HEK293 (cell line): ENCODE results near the gene ANXA1.
A peak's percentile ranks its signal among the peaks of the same experiment; 100 is the strongest.

ENCODE experiments used
- CTCF ChIA-PET: fragments of 350-600 bp; formaldehyde crosslinking; extraction: SDS; loops from one replicate; lab custom pipeline; 2021; ENCODE audit warnings: antibody characterized with exemption; lab: Yijun Ruan, JAX
- POLR2A ChIA-PET: fragments of 300-600 bp; formaldehyde crosslinking; extraction: SDS; loops from one replicate; lab custom pipeline; 2020; ENCODE audit warnings: antibody characterized with exemption, inconsistent platforms; lab: Yijun Ruan, JAX
- H3K27ac ChIP-seq: fragments of 200-500 bp; sonication (Bioruptor generic); 2 replicates; pipeline ENCODE4 v1.5.1; 2014; ENCODE audit warnings: low read depth, low read length, control low read depth, inconsistent platforms; ENCODE audit errors: extremely low read depth
- H3K36me3 ChIP-seq, 2 experiments: fragments of 200-500 bp in 1 of 2; sonication (Bioruptor generic) in 1 of 2; 1 replicate in 1 of 2; 2 replicates in 1 of 2; pipeline ENCODE4 v1.5.1; 2014 to 2017; ENCODE audit warnings: inconsistent platforms in 2 of 2, low read length in 2 of 2; ENCODE audit not compliant: control insufficient read depth in 2 of 2, insufficient read depth in 1 of 2
- H3K4me1 ChIP-seq: fragments of 200-500 bp; sonication (Bioruptor generic); 2 replicates; pipeline ENCODE4 v1.5.1; 2014; ENCODE audit warnings: mild to moderate bottlenecking, low read length, inconsistent platforms; ENCODE audit not compliant: control insufficient read depth, insufficient read depth
- H3K4me3 ChIP-seq: 2 replicates; pipeline ENCODE4 v1.5.1; 2011; ENCODE audit warnings: low read depth, mild to moderate bottlenecking, control low read depth, low read length, moderate library complexity
- H3K9me3 ChIP-seq: fragments of 200-500 bp; sonication (Bioruptor generic); 2 replicates; pipeline ENCODE4 v1.5.1; 2014; ENCODE audit warnings: low read depth, low read length, inconsistent platforms; ENCODE audit not compliant: control insufficient read depth, insufficient read depth
- FEZF1 ChIP-seq: fragments of 450-650 bp; formaldehyde crosslinking; IDR thresholded peaks from 2 replicates; pipeline ENCODE4 v1.5.1; 2016; ENCODE audit warnings: missing biosample characterization, missing genetic modification characterization
- INSM2 ChIP-seq: fragments of 450-650 bp; formaldehyde crosslinking; IDR thresholded peaks from 2 replicates; pipeline ENCODE4 v1.5.1; 2016; ENCODE audit warnings: missing biosample characterization, missing genetic modification characterization
- KLF16 ChIP-seq: fragments of 450-650 bp; formaldehyde crosslinking; IDR thresholded peaks from 2 replicates; pipeline ENCODE4 v1.5.1; 2017; ENCODE audit warnings: missing biosample characterization, missing genetic modification characterization
- OSR2 ChIP-seq: fragments of 450-650 bp; formaldehyde crosslinking; IDR thresholded peaks from 2 replicates; pipeline ENCODE4 v1.5.1; 2016; ENCODE audit warnings: missing biosample characterization, missing genetic modification characterization
- PRDM10 ChIP-seq: fragments of 450-650 bp; formaldehyde crosslinking; IDR thresholded peaks from 2 replicates; pipeline ENCODE4 v1.5.1; 2016; ENCODE audit warnings: missing biosample characterization, missing genetic modification characterization
- PRDM6 ChIP-seq: fragments of 450-650 bp; formaldehyde crosslinking; IDR thresholded peaks from 2 replicates; pipeline ENCODE4 v1.5.1; 2017; ENCODE audit warnings: missing biosample characterization, missing genetic modification characterization
- SETDB1 ChIP-seq: IDR thresholded peaks from one replicate; pipeline ENCODE4 v1.6.1; 2017; ENCODE audit warnings: mild to moderate bottlenecking, low read length, moderate library complexity, mixed read lengths; ENCODE audit not compliant: insufficient read length
- SP7 ChIP-seq: fragments of 450-650 bp; formaldehyde crosslinking; IDR thresholded peaks from 2 replicates; pipeline ENCODE4 v1.5.1; 2016; ENCODE audit warnings: missing biosample characterization, missing genetic modification characterization
- ZBTB11 ChIP-seq: fragments of 450-650 bp; formaldehyde crosslinking; conservative IDR thresholded peaks from 2 replicates; pipeline ENCODE4 v1.5.1; 2016; ENCODE audit warnings: low read depth, missing biosample characterization, missing genetic modification characterization
- ZBTB17 ChIP-seq: fragments of 450-650 bp; formaldehyde crosslinking; IDR thresholded peaks from 2 replicates; pipeline ENCODE4 v1.5.1; 2016; ENCODE audit warnings: missing biosample characterization, missing genetic modification characterization
- ZBTB8A ChIP-seq: fragments of 450-650 bp; formaldehyde crosslinking; IDR thresholded peaks from 2 replicates; pipeline ENCODE4 v1.5.1; 2016; ENCODE audit warnings: missing biosample characterization, missing genetic modification characterization
- ZEB2 ChIP-seq: fragments of 450-650 bp; formaldehyde crosslinking; IDR thresholded peaks from 2 replicates; pipeline ENCODE4 v1.5.1; 2016; ENCODE audit warnings: missing biosample characterization, missing genetic modification characterization
- ZIC2 ChIP-seq: fragments of 450-650 bp; formaldehyde crosslinking; IDR thresholded peaks from 2 replicates; pipeline ENCODE4 v1.5.1; 2016; ENCODE audit warnings: missing biosample characterization, missing genetic modification characterization
- ZNF112 ChIP-seq: fragments of 450-650 bp; formaldehyde crosslinking; IDR thresholded peaks from 2 replicates; pipeline ENCODE4 v1.5.0; 2017; ENCODE audit warnings: missing biosample characterization, missing genetic modification characterization
- ZNF16 ChIP-seq: fragments of 450-650 bp; formaldehyde crosslinking; IDR thresholded peaks from 2 replicates; pipeline ENCODE4 v1.5.1; 2016; ENCODE audit warnings: low read depth, missing biosample characterization, missing genetic modification characterization
- ZNF202 ChIP-seq: fragments of 450-650 bp; formaldehyde crosslinking; IDR thresholded peaks from 2 replicates; pipeline ENCODE4 v1.5.1; 2016; ENCODE audit warnings: missing biosample characterization, missing genetic modification characterization, borderline replicate concordance
- ZNF239 ChIP-seq: fragments of 450-650 bp; formaldehyde crosslinking; IDR thresholded peaks from 2 replicates; pipeline ENCODE4 v1.5.1; 2016; ENCODE audit warnings: missing biosample characterization, missing genetic modification characterization
- ZNF274 ChIP-seq, 2 experiments: fragments of 200-500 bp in 1 of 2; fragments of 450-650 bp in 1 of 2; sonication (Bioruptor generic) in 1 of 2; formaldehyde crosslinking in 1 of 2; IDR thresholded peaks; 2 replicates each; pipeline versions ENCODE4 v1.5.1 to v1.6.1; 2014 to 2016; ENCODE audit warnings: borderline replicate concordance in 1 of 2, inconsistent platforms in 1 of 2, low read length in 1 of 2, missing biosample characterization in 1 of 2, missing genetic modification characterization in 1 of 2
- ZNF335 ChIP-seq: fragments of 450-650 bp; formaldehyde crosslinking; conservative IDR thresholded peaks from 2 replicates; pipeline ENCODE4 v1.5.1; 2016; ENCODE audit warnings: missing biosample characterization, missing genetic modification characterization
- ZNF426 ChIP-seq: fragments of 450-650 bp; formaldehyde crosslinking; IDR thresholded peaks from 2 replicates; pipeline ENCODE4 v1.5.1; 2017; ENCODE audit warnings: missing biosample characterization, missing genetic modification characterization, mild to moderate bottlenecking, inconsistent platforms, moderate library complexity
- ZNF660 ChIP-seq: fragments of 450-650 bp; IDR thresholded peaks from 2 replicates; pipeline ENCODE4 v1.5.1; 2018; ENCODE audit warnings: missing biosample characterization, mild to moderate bottlenecking, missing genetic modification characterization
- ZNF843 ChIP-seq: fragments of 450-650 bp; formaldehyde crosslinking; IDR thresholded peaks from 2 replicates; pipeline ENCODE4 v1.5.1; 2016; ENCODE audit warnings: missing biosample characterization, missing genetic modification characterization

The ANXA1 gene

GRCh38 chr9:73131461-73131860, 20.2 kb upstream of the ANXA1 start:
- Histone ChIP-seq H3K27ac (no peak overlapping the region), H3K36me3 (no peaks in the 10 kb centered on the region)
- POLR2A ChIA-PET, result no interaction called here
- TF ChIP-seq SP7 (tag by site-specific recombination) (peak; percentile 80), ZNF843 (tag by site-specific recombination) (no peak)
- TF ChIP-seq, all 188 proteins: peak for 1
- H3K9me3 ChIP-seq, result no peaks in the 10 kb centered on the region
- H3K4me1 ChIP-seq, result no peaks in the 10 kb centered on the region; the same call in 1 of the 2 replicates
- H3K4me3 ChIP-seq, result no peak overlapping the region
- CTCF ChIA-PET, result interaction anchor here (0.5 to 1.1 kb wide), 4 partner anchors 10 to 109 kb away, joined by 3 to 9 read pairs (median 4); no protein-coding TSS in a partner anchor

GRCh38 chr9:73132034-73132776, 19.5 kb upstream of the ANXA1 start:
- ChIA-PET CTCF (interaction anchor here (0.6 to 0.7 kb wide), 2 partner anchors 12 to 50 kb away, joined by 3 to 4 read pairs; no protein-coding TSS in a partner anchor), POLR2A (interaction anchor here (0.5 to 1.0 kb wide), 3 partner anchors 11 to 23 kb away, joined by 3 to 5 read pairs (median 3); no protein-coding TSS in a partner anchor)
- H3K4me1 ChIP-seq, result no peaks in the 10 kb centered on the region; the same call in 1 of the 2 replicates
- H3K36me3 ChIP-seq, result no peaks in the 10 kb centered on the region
- H3K27ac ChIP-seq, result peak overlapping the region; percentile 65; the same call in 1 of the 2 replicates
- H3K9me3 ChIP-seq, result no peaks in the 10 kb centered on the region
- peak overlapping the region; percentile 41 for H3K4me3 ChIP-seq
- no peak for TF ChIP-seq ZNF202
- no peak for TF ChIP-seq KLF16 (tag by site-specific recombination)
- no peak for TF ChIP-seq ZNF426 (tag by site-specific recombination)
- TF ChIP-seq FEZF1, result peak; percentile 59
- TF ChIP-seq PRDM6 (tag by site-specific recombination), result peak; percentile 85
- TF ChIP-seq ZBTB17 (tag by site-specific recombination), result peak; percentile 18; the same call in 1 of the 2 replicates
- TF ChIP-seq ZNF274 (IDR thresholded peaks at IDR 0.05; ENCODE audit: low read length), result no peak
- TF ChIP-seq ZNF274 (tag by site-specific recombination; IDR thresholded peaks at IDR 0.05; ENCODE audit: borderline replicate concordance), result no peak
- TF ChIP-seq ZEB2 (tag by site-specific recombination), result 0 out of 2 replicates have a peak, but pooled peaks have one; percentile 25
- TF ChIP-seq SETDB1, result peak; percentile 13
- no peak for TF ChIP-seq PRDM10 (tag by site-specific recombination)
- TF ChIP-seq ZNF239 (tag by site-specific recombination), result no peak
- no peak for TF ChIP-seq ZNF112 (tag by site-specific recombination)
- peak; percentile 79 for TF ChIP-seq INSM2 (tag by site-specific recombination)
- peak; percentile 45; the same call in 1 of the 2 replicates for TF ChIP-seq OSR2 (tag by site-specific recombination)
- no peak for TF ChIP-seq ZNF660 (tag by site-specific recombination)
- no peak for TF ChIP-seq ZNF16
- TF ChIP-seq ZIC2 (tag by site-specific recombination), result peak; percentile 7; the same call in 1 of the 2 replicates
- TF ChIP-seq SP7 (tag by site-specific recombination), result peak; percentile 69
- TF ChIP-seq ZBTB11, result 0 out of 2 replicates have a peak, but pooled peaks have one; percentile 18
- TF ChIP-seq ZBTB8A (tag by site-specific recombination), result 0 out of 2 replicates have a peak, but pooled peaks have one; percentile 15
- peak; percentile 52; the same call in 1 of the 2 replicates for TF ChIP-seq ZNF335
